IMR-90 (cell line): ENCODE data around the gene NOD2. TPM values are rescaled to one million over a fixed set of nuclear protein-coding genes. Genes with fewer than 3 reads are reported as not detected.

Experiments used
- ATAC-seq: fragments of 200-7000 bp; cut with Tn5 transposase; 2 replicates; pipeline ENCODE4 v1.9.1; 2020; ENCODE audit warnings: low read depth, mild to moderate bottlenecking, moderate library complexity
- BruUV-seq: library from RNA; stranded (reverse); fragments of 400-500 nt; replicated peaks from 2 replicates; lab custom pipeline; 2021; lab: Mats Ljungman, UMichigan
- CTCF ChIA-PET: fragments of 300-600 bp; formaldehyde crosslinking; extraction: SDS; loops from one replicate; lab custom pipeline; 2021; ENCODE audit warnings: antibody characterized with exemption; lab: Yijun Ruan, JAX
- POLR2A ChIA-PET: fragments of 300-600 bp; sonication (Branson Sonifier 250); formaldehyde crosslinking; loops from one replicate; lab custom pipeline; 2022; ENCODE audit warnings: antibody characterized with exemption; ENCODE audit not compliant: unreplicated experiment; lab: Charles Lee
- DNase-seq: peaks from one replicate; pipeline ENCODE4 v3.0.0; 2013
- H2AFZ ChIP-seq: replicated peaks from 2 replicates; pipeline ENCODE3; 2013; ENCODE audit warnings: low read length, mild to moderate bottlenecking; ENCODE audit not compliant: poor library complexity
- H2AK5ac ChIP-seq: 2 replicates; pipeline ENCODE4 v1.6.1; 2013; ENCODE audit warnings: low read depth, low read length, inconsistent platforms
- H2AK9ac ChIP-seq: replicated peaks from 2 replicates; pipeline ENCODE3; 2013; ENCODE audit warnings: mild to moderate bottlenecking, low read depth, low read length, moderate library complexity; ENCODE audit not compliant: poor library complexity
- H2BK120ac ChIP-seq: 2 replicates; pipeline ENCODE4 v1.6.1; 2013; ENCODE audit warnings: low read depth, low read length, inconsistent platforms
- H2BK15ac ChIP-seq: 3 replicates; pipeline ENCODE4 v1.6.1; 2013; ENCODE audit warnings: low read depth, low read length, inconsistent platforms
- H2BK20ac ChIP-seq: 2 replicates; pipeline ENCODE4 v1.6.1; 2013; ENCODE audit warnings: low read depth, mild to moderate bottlenecking, inconsistent platforms, low read length, moderate library complexity
- H2BK5ac ChIP-seq: 2 replicates; pipeline ENCODE4 v1.6.1; 2013; ENCODE audit warnings: mild to moderate bottlenecking, low read depth, low read length, inconsistent platforms; ENCODE audit not compliant: poor library complexity, severe bottlenecking
- H3K14ac ChIP-seq: replicated peaks from 2 replicates; pipeline ENCODE4 v1.6.1; 2013; ENCODE audit warnings: low read depth, low read length, inconsistent platforms
- H3K18ac ChIP-seq: 2 replicates; pipeline ENCODE4 v1.6.1; 2013; ENCODE audit warnings: low read depth, low read length, control low read depth
- H3K23ac ChIP-seq: 2 replicates; pipeline ENCODE4 v1.6.1; 2013; ENCODE audit warnings: low read depth, low read length, inconsistent platforms
- H3K27ac ChIP-seq: 2 replicates; pipeline ENCODE4 v1.5.1; 2013; ENCODE audit warnings: mild to moderate bottlenecking, control low read depth, low read length; ENCODE audit not compliant: insufficient read depth
- H3K27me3 ChIP-seq: 2 replicates; pipeline ENCODE4 v1.6.1; 2013; ENCODE audit warnings: low read length; ENCODE audit not compliant: control insufficient read depth, insufficient read depth
- H3K36me3 ChIP-seq: 2 replicates; pipeline ENCODE4 v1.6.1; 2013; ENCODE audit warnings: low read length, mixed read lengths; ENCODE audit not compliant: control insufficient read depth, insufficient read depth
- H3K4ac ChIP-seq: 2 replicates; pipeline ENCODE4 v1.6.1; 2013; ENCODE audit warnings: low read depth, low read length, inconsistent platforms
- H3K4me1 ChIP-seq: 2 replicates; pipeline ENCODE4 v1.6.1; 2013; ENCODE audit warnings: low read length, mixed read lengths; ENCODE audit not compliant: control insufficient read depth, insufficient read depth
- H3K4me2 ChIP-seq: 2 replicates; pipeline ENCODE4 v1.6.1; 2013; ENCODE audit warnings: low read depth, mild to moderate bottlenecking, control low read depth, low read length, moderate library complexity
- H3K4me3 ChIP-seq: 2 replicates; pipeline ENCODE4 v1.5.1; 2013; ENCODE audit warnings: low read depth, mild to moderate bottlenecking, control low read depth, low read length, moderate library complexity; ENCODE audit not compliant: insufficient read depth
- H3K56ac ChIP-seq: 2 replicates; pipeline ENCODE4 v1.6.1; 2013; ENCODE audit warnings: low read length, inconsistent platforms; ENCODE audit not compliant: insufficient read depth; ENCODE audit errors: extremely low read depth
- H3K79me1 ChIP-seq, 2 experiments: 2 replicates each; pipeline ENCODE4 v1.6.1; 2013; ENCODE audit warnings: low read length in 2 of 2, inconsistent platforms in 1 of 2, low read depth in 1 of 2
- H3K9ac ChIP-seq: 2 replicates; pipeline ENCODE4 v1.6.1; 2013; ENCODE audit warnings: low read depth, low read length, control low read depth
- H3K9me1 ChIP-seq: 2 replicates; pipeline ENCODE4 v1.6.1; 2013; ENCODE audit warnings: low read length, inconsistent platforms; ENCODE audit not compliant: insufficient read depth
- H3K9me3 ChIP-seq: 2 replicates; pipeline ENCODE4 v1.6.1; 2013; ENCODE audit warnings: low read length; ENCODE audit not compliant: control insufficient read depth, insufficient read depth
- H4K20me1 ChIP-seq: 2 replicates; pipeline ENCODE4 v1.6.1; 2013; ENCODE audit warnings: low read length, inconsistent platforms; ENCODE audit not compliant: insufficient read depth
- H4K5ac ChIP-seq: 2 replicates; pipeline ENCODE4 v1.6.1; 2013; ENCODE audit warnings: mild to moderate bottlenecking, low read depth, low read length, control low read depth
- H4K8ac ChIP-seq, 2 experiments: 2 replicates each; pipeline ENCODE4 v1.6.1; 2013; ENCODE audit warnings: low read depth in 2 of 2, low read length in 2 of 2, control low read depth in 1 of 2, inconsistent platforms in 1 of 2
- H4K91ac ChIP-seq: 2 replicates; pipeline ENCODE4 v1.6.1; 2013; ENCODE audit warnings: low read depth, low read length, inconsistent platforms; ENCODE audit not compliant: insufficient read depth
- CTCF ChIP-seq: conservative IDR thresholded peaks from 2 replicates; pipeline ENCODE4 v1.5.1; 2012; ENCODE audit warnings: mild to moderate bottlenecking, low read depth, low read length, improper control_type of control experiment
- FOS ChIP-seq: fragments of 150-350 bp; IDR thresholded peaks from 2 replicates; pipeline ENCODE4 v1.6.1; 2016; ENCODE audit warnings: low read depth, low read length
- WGBS, 2 experiments: methylation state at CpG; one replicate each; pipeline versions ENCODE4 v1.1.5 to v1.1.7; 2013; ENCODE audit warnings: missing lambda C conversion rate in 2 of 2; ENCODE audit not compliant: insufficient read length in 1 of 2; ENCODE audit errors: extremely low coverage in 2 of 2; 5-methylcytosine and 5-hydroxymethylcytosine counted together
- dilution Hi-C: fragments of 300-500 bp; cut with HindIII; formaldehyde crosslinking; loops from one replicate; pipeline ENCODE4 v1.14.3; 2018; ENCODE audit warnings: low sequenced_read_pairs; ENCODE audit not compliant: unreplicated experiment
- in situ Hi-C: fragments of 300-500 bp; cut with MboI; formaldehyde crosslinking; loops from 3 replicates; pipeline ENCODE4 v1.14.3; 2019; ENCODE audit warnings: low sequenced_read_pairs, inconsistent platforms, mixed read lengths
- intact Hi-C: fragments of 100-400 bp; cut with micrococcal nuclease; formaldehyde crosslinking; loops from 2 replicates; pipeline ENCODE4 v1.10.0; 2022
- polyA plus RNA-seq, 3 experiments: library from polyadenylated mRNA; depleted of rRNA; stranded (reverse); fragments of >200 nt; gene quantifications; 2 replicates each; pipeline ENCODE4 v1.2.3, GENCODE V29; 2012; ENCODE audit warnings: low replicate concordance in 1 of 3
- total RNA-seq: library from RNA; depleted of rRNA; stranded (reverse); fragments of >200 nt; gene quantifications from 2 replicates; pipeline ENCODE4 v1.2.3, GENCODE V29; 2012

Gene NOD2
- total and polyA plus RNA-seq, 2 of the 4 experiments (the other 2 are of a cell fraction): not detected

GRCh38 chr16:50781043-50781442 lies 87.6 kb downstream of the NOD2 start:
- no peak overlapping the region for H3K4me2 ChIP-seq
- no peak overlapping the region for H2BK15ac ChIP-seq
- no peak for TF ChIP-seq FOS
- TF ChIP-seq CTCF: peak; percentile 20; the same call in 1 of the 2 replicates
- H4K20me1 ChIP-seq: no peaks in the 10 kb centered on the region
- H3K56ac ChIP-seq: no peak overlapping the region
- H3K36me3 ChIP-seq: peaks cover 12% of the 10 kb centered on the region
- no peak overlapping the region for H2AK5ac ChIP-seq
- no peak overlapping the region for H2AK9ac ChIP-seq
- ATAC-seq (no peak), DNase-seq (peak; percentile 8)
- WGBS, 2 experiments: 71% methylated on average over 3 of the region's 7 CpGs; no CpG with 5 or more reads in 1 of the 2 experiments
- H4K5ac ChIP-seq: no peak overlapping the region
- H3K9me3 ChIP-seq: no peaks in the 10 kb centered on the region
- H2BK120ac ChIP-seq: no peak overlapping the region
- dilution Hi-C loops: no loop called here
- H3K4ac ChIP-seq: no peak overlapping the region
- no TSS peak for BruUV-seq
- H3K9ac ChIP-seq: no peak overlapping the region
- H3K79me1 ChIP-seq: no peaks in the 10 kb centered on the region
- ChIA-PET CTCF (interaction anchor here (0.6 kb wide), 1 partner anchor 24 kb away, joined by 4 read pairs; no protein-coding TSS in a partner anchor), POLR2A (no interaction called here)
- H4K91ac ChIP-seq: no peak overlapping the region
- no peak overlapping the region for H3K4me3 ChIP-seq
- H2AFZ ChIP-seq: no peak overlapping the region
- H3K18ac ChIP-seq: no peak overlapping the region
- no peak overlapping the region for H2BK20ac ChIP-seq
- no peak overlapping the region for H3K14ac ChIP-seq
- H4K8ac ChIP-seq: no peak overlapping the region
- no peak overlapping the region for H3K27ac ChIP-seq
- H3K23ac ChIP-seq: no peak overlapping the region
- H2BK5ac ChIP-seq: no peak overlapping the region
- in situ Hi-C loops: loop anchor here (25.0 kb wide), 1 partner anchor 569 kb away; no protein-coding TSS in a partner anchor
- intact Hi-C loops: no loop called here
- no peaks in the 10 kb centered on the region for H3K4me1 ChIP-seq
- H3K27me3 ChIP-seq: no peaks in the 10 kb centered on the region
- peaks cover 7% of the 10 kb centered on the region for H3K9me1 ChIP-seq
